HG02885 (cell line): ENCODE measurements around the gene KNDC1.

ENCODE experiments used
- ATAC-seq: cut with Tn5 transposase; IDR thresholded peaks from one replicate; pipeline ENCODE4 v1.9.1; 2021; ENCODE audit warnings: mild to moderate bottlenecking; ENCODE audit not compliant: unreplicated experiment, poor library complexity

The KNDC1 gene

DNA sequence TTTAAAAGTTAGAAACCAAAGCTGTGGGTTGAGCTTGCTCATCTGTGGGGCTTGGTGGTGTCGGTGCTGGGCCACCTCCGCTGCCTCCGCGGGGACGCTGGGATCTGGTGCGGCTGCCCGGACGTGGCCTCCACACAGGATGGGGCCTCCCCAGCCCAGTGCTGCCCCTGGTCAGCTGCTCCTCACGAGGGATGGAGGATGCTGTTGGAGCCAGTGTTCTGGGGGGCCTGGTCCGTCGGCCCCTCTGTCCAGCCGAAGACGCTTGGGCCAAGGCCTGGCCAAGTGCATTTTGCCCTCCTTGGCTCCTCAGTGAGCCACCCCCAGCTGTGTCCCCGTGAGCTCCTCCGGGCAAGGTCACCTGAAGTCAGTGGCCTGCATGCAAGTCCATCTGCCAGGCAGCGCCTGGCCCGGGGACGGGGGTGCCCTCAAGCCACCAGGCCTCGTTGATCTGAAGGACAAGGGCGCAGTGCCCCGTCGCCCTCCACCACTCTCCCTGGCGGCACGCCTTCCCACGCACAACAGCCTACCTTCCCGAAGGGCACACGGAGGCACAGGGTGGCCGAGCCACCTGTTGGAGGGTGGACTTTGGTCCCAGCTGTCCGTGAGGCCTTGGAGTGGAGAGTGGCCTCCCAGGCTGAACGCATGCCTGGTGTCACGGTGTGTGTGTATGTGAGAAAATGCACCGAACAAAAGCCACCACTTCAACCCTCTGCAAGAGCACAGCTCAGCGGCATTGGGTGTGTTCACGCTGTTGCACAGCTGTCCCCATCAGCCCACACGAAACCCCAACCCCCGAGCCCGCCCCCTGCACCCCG lies 27.3 kb downstream of the KNDC1 start:
- ATAC-seq: no peak

DNA sequence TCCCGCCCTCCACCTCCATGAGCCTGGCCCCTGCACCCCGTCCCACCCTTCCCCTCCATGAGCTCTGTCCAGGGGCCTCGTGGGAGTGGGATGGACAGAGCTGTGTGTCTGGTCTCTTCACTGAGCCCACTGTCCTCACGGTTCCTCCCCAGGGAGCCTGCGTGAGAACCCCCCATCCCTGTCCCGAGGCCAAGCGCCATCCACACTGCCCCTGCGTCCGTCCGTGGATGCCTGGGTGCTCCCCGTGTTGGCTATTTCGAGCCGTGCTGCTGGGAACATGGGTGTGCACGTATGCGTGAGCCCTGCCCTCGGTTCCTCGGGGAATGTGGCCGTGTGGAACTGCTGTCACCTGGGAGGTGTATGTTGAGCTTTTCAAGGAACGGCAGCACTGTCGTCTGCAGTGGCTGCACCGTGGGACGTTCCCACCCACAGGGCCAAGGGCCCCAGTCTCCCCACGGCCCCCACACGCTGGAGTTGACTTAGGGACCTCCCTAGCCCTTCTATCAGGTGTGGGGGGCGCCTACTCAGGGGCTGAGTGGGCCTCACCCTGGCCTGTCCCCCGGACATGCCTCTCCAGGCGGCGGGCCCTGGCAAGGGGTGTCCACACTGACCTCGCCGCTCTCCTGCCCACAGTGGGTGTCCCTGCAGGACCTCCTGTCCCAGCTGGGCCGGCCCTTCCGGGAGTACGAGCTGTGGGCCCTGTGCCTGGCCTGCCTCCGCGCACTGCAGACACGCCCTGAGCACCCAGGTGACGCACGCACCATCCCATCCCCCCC lies 28.1 kb downstream of the KNDC1 start:
- no peak for ATAC-seq

DNA sequence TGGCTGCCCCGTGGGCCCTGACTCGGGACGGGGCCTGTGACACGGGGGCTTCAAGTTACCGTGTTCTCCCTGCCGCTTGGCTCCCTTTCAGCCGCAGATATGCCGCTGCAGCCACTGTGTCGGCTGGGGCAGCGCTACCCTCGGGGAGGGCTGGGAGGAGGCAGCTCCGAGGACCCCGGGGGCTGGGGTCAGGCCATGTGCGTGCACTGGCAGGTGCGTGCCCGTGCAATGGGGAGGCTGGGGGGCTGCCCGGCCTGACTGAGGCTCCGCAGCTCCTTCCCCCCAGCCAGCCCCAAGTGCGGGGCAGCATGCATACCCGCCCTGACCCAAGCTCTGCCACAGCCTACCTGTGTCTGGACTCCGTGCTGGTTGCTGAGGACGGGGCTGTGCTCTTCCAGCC lies 29.2 kb downstream of the KNDC1 start:
- no peak for ATAC-seq

DNA sequence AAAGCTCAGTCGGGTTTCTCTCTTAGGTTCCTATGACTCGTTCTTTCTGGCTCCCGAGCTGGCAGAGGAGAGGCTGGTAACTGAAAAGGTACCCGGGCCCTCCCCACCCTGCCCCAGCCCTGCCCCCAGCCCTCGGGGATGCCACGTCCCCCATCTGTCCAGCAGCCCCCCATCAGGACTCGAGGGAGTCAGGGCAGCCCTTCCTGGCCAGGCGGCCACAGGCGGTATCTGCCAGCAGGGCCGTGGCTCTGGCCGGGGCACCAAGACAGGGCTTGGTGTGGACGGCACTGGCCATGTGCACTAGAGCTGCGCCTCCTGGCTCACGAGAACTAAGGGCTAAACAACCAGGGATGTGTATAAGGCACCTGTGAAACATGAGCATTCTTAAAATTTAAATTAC lies 29.7 kb downstream of the KNDC1 start:
- ATAC-seq: no peak

DNA sequence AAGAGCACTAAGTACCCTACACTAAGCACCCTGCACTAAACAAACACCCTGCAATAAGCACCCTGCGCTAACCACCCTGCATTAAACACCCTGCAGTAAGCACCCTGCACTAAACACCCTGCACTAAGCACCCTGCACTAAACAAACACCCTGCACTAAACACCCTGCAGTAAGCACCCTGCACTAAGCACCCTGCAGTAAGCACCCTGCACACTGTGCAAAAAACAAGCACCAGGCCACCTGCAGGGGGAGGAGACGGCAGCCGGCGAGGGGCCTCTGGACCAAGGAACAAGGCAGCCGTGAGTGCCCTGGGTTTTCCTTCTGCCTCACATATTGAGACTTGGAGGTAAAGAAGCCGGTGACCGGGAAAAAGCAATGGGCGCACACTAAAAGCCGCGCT lies 30.2 kb downstream of the KNDC1 start:
- ATAC-seq: no peak

DNA sequence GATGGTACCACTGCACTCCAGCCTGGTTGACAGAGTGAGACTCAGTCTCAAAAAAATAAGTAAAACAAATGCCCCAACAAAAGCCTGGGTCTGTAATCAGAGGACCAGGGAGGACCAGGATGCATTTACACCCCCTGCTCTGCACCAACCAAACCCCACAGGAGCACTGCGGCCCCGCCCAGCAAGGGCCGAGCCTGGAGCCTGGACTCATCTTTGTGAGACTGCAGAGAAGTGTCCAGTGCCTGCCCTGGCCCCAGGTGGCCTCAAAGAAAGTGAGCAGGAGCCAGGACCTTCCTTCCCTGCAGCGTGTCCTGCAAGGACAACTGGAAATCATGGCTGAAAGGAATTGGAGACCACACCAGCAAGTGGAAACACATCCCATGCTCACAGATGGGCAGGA lies 31.6 kb downstream of the KNDC1 start:
- no peak for ATAC-seq

DNA sequence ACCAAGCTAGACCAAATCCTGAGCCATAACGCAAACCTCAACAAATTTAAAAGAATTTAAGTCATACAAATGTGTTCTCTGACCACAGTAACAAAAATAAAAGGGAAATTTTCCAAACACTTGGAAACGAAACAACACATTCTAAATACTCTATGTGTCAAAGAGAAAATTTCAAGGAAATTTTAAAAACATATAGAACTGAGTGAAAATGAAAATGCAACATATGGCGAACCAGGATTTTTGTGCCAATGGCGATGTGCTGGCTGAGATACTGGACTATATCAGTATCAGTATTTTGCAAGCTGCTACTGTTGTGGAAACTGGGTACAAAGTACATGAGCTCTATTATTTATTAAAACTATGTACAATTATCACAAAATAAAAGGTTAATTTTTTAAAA lies 34.1 kb downstream of the KNDC1 start:
- ATAC-seq: no peak

DNA sequence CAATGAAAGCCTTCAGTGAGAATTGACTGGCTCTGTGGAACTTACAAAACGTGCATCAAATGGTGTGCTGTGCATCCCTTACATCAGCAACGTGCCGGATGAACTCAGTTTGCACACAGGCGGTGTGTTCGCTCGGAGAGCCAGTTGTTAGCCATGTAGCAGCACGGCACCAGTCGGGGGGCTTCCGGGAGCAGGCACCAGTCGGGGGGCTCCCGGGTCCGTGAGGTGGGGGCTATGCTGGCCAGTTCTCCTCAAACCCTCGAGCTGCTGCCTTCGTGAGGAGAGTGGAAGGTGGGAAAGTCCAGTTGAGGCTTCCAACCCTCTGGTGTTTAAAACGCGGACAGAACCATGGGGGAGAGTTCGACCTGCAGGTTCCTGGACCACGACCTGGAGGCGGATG lies 35.1 kb downstream of the KNDC1 start:
- no peak for ATAC-seq

DNA sequence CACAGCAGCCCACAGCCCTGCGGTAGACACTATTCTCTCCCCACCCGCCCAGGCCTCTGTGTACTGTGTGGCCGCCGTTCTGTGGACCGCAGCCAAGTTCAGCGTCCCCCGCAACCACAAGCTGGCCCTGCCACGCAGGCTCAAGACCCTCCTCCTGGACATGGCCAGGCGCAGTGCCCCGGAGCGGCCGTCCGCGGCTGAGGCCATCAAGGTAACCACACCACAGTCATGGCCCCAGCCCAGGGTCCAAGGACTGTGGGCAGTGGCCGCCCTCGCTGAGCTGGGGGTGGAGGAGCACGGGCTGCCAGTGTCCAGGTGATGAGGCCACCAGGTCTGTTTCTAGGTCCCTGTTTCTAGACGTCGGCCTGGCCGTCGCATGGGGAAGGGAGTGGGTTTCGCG lies 35.6 kb downstream of the KNDC1 start:
- ATAC-seq: no peak

DNA sequence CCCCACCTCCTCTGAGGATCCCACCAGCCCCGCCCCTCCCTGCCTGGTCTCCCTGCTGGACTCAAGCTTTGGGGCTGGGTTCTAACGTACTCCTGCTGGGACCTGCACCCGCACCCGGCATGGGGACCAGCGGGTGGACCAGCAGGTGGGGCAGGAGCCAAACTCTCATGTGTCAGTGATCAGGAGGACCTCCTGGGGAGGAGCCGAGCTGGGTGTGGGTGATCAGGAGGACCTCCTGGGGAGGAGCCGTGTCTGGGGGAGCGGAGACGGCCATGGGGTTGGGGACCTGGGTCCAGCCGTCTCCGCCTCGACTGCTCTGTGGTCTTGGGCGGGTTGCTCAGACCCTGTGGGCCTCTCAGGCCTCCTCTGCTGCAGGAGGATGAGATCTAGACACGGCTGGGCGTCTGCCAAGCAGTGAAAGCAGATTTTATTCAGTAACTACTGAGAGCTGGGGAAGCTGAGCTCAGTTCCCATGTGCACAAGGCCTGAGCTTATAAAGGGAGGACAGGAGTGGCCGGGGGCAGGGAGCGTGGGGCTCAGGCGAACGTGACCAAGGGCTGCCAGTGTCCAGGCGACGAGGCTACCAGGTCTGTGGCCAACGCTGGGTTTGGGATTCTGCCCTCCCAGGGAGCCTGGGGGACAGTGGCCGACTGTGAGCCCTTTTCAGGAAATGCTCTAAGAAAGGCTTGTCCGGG lies 36.3 kb downstream of the KNDC1 start:
- ATAC-seq: no peak

DNA sequence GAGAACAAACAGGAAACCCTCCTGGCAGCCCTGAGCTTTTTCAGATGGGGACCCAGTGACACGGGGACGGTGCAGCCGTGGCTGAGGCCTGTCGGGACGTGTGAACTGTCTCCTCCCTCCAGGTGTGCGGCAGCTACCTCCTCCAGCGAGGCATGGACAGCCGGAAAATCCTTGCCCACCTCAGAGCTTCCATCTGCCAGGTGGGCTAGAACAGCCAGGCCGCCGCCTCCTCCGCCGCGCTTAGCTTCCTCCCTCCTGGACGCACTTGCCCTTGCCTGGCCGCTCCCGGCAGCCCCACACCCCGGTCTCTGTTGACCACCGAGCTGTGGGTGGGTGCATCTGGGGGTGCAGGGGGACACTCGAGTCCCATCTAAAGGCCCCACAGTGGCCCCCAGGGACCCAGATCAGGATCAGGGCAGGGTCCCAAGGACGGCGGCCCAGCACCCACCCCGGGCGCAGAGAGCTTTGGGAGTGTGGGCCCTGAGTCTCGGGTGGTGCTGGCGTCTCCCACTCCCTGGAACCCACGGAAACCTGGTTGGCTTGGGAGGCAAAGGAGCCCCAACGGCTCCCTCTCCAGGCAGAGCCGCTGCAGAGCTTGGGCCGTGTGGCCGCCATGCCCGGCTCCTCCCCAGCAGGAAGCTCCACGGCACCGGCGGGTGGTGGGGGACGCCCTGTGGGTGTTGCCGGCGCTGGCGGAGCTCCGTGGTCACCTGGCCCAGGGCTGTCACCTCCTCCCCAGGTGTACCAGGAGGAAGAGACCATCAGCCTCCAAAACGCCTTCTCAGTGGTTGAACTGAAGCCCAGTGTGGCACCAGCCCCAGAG lies 37.1 kb downstream of the KNDC1 start:
- no peak for ATAC-seq

DNA sequence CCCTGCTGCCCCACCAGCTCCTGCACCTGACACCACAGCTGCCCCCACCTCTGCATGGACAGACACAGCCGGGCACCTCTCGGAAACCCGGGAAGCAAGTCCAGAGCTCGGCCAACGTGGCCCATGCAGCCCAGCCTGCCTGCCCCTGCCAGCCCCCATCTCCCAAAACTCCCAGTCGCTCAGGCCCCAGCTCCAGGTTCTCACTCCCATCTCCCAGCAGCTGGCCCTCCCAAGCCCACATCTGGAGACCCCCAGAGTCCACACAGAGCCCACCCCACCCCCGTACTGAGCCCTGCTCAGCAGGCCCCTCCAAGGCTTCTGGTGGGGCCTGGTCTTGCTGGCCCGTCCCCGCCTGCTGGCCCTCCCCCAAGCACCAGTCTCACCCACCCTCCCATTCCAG lies 37.8 kb downstream of the KNDC1 start:
- ATAC-seq: no peak

DNA sequence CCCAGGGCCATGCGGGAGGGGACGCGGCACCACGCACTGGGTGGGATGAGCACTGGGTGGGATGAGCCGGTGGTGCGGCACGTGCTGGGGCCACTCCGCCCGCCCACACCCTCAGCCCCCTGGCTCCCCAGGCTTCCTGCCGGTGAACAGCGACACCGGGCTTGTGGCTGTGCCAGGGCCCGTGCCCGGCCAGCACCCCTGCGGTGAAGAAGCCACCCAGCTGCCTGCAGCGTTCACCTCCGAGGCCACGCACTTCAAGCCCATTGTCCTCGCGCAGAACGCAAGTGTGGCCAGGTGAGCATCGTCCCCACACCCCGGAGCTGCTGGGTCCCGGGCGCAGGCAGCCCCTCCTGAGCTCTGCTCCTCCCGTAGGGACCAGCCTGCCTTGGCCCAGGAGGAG lies 38.2 kb downstream of the KNDC1 start:
- ATAC-seq: no peak

DNA sequence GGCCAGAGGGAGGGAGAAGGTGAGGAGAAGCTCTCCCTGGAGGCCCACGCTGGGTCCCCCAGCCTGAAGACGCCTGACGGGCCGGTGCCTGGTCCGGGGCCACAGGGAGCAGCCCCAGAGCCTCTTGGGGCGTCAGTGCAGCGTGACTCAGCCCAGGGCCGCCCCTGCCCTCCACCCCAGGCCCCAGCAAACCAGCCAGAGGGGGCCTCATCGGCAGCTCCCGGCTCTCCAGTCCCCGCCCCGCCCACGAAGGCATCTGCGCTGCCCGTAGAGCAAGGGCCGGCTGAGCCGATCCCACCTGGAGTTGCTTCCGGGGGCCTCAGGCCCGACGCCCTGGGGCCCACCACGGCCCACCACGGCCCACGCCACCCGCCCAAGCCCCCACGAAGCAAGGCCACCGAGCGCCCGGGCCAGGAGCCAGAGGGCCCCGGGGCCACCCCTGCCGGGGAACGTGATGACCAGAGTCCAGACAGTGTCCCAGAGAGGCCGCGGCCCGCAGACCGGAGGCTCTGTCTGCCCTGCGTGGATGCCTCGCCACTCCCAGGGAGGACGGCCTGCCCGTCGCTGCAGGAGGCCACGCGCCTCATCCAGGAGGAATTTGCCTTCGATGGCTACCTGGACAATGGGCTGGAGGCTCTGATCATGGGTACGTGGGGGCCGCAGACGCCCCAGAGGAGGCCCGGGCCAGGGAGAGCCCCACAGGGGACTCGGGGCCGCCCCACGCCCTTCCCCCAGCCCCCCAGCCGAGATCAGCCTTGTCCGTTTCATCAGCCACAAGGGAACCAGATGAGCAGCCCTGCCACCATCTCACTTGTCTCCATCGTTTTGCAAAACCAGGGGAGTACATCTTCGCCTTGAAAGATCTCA lies 38.8 kb downstream of the KNDC1 start:
- no peak for ATAC-seq

DNA sequence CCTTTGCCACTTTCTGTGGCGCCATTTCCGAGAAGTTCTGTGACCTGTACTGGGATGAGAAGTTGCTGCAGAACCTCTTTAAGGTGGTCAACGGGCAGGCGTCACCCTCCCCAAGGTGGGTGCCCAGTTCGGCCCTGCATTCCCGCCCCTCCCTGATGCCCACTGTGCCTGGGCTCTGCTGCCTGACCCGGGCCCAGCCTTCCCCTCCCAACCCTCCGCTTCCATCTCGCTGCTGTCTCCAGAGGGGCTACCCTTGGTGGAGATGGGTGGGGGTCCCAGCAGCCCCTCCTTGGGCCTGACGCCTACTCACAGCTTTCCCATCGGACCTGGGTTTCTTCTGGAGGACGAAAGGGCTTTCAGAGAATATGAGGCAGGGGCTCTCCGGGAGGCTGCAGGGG lies 39.5 kb downstream of the KNDC1 start:
- no peak for ATAC-seq

DNA sequence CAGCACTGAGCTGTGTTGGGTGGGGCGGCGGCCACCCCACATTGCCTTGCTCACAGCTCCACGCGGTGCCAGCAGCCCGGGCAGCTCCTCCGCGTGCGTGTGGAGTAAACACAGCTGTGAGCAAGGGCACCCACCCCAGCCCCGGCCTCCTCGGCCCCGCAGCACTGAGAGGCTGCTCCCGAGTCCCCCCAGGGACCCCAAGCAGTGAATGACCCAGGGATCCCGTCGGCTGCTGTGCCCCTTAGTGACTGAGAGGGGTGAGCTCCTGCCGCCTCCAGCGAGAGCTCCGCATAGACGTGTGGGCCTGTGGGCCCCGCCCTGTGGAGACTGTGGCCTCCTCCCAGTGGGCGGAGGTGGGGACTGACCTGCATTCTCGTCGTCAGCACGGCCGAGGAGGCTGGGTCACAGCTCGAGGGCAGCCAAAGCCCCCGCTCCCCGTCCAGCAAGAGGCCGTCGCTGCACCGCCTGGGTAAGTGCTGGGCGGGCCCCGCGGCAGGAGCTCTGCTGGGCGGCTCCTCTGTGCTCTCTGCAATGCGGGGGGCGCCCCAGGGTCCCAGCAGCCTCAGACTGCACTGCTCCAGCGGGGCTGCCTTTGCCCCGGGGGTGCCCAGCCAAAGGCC lies 40.1 kb downstream of the KNDC1 start:
- ATAC-seq: no peak

DNA sequence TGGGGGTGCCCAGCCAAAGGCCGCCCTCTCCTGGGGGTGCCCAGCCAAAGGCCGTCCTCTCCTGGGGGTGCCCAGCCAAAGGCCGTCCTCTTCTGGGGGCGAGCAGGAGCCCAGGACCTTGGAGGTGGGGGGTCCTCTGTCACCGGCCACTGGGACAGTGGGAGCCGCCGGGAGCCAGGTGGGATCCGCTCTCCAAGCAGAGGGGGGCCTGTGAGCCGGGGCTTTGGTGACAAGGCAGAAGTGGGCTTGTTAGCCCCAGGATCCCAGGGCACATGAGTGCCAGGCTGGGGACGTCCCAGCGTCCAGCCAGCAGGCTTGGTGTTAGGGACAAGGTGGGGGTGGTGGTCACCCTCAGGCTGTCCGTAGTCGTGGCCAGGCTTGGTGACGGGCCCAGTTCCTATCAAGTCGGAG lies 40.6 kb downstream of the KNDC1 start:
- ATAC-seq: no peak

DNA sequence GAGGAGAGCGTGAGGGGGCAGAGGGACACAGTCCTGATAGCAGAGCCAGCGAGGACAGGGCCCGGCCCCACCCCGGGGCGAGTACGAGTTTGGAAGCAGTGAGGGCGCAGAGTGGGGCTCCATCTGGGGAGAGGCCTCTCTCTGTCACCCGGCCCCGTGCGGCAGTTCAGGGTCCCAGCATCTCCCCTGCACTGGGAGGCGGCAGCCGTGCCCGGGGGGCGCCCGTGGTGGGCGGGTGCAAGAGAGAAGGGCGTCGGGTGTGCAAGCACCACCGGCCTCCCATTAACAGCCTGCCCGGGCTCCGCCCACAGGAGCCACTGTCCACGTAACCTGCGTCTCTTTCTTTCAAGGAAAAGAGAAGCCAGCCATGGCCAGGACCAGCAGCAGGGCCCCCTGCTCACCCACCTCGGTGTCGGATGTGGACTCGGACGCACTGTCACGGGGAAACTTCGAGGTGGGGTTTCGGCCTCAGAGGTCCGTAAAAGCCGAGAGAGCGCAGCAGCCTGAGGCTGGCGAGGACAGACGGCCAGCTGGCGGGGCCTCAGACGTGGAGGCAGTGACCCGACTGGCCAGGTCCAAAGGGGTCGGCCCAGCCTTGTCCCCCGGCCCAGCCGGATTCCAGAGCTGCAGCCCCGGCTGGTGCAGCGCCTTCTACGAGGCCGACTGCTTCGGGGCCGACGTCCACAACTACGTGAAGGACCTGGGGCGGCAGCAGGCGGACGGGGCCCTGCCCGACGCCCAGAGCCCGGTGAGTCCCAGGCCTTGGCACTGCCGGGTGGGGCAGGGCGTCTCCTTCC lies 41.3 kb downstream of the KNDC1 start:
- no peak for ATAC-seq
